Activated CD8-positive, alpha-beta memory T cell treated with anti-CD3 and anti-CD28 coated beads, Interleukin-2, amount 10 ng/mL, durations not matched to agents 7 days and 5 days (primary cell): ENCODE data around the gene PCGF5. TPM values are rescaled to one million over a fixed set of nuclear protein-coding genes. Genes with fewer than 3 reads are reported as not detected.
"Not testable (repeated sequence)": the region's sequence is repeated elsewhere in the genome, so short reads cannot be mapped to it uniquely, and the experiment has no call there.

Experiments
- ATAC-seq: fragments of 150-1000 bp; cut with Tn5 transposase; one replicate; pipeline ENCODE4 v1.10.0; 2021; ENCODE audit warnings: moderate library complexity
- CTCF ChIA-PET: fragments of 350-600 bp; sonication (Branson Sonifier 250); formaldehyde crosslinking; loops from one replicate; lab custom pipeline; 2021; ENCODE audit warnings: antibody characterized with exemption; lab: Charles Lee
- DNase-seq: peaks from one replicate; pipeline ENCODE4 v3.0.0-alpha.2; 2020
- H3K27ac Mint-ChIP-seq: one replicate; pipeline ENCODE4 v1.8.0; 2021; ENCODE audit warnings: mild to moderate bottlenecking, mixed read lengths
- H3K27me3 Mint-ChIP-seq: one replicate; pipeline ENCODE4 v1.8.0; 2021; ENCODE audit warnings: mixed read lengths
- H3K36me3 Mint-ChIP-seq: one replicate; pipeline ENCODE4 v1.8.0; 2021; ENCODE audit warnings: mild to moderate bottlenecking, mixed read lengths
- H3K4me1 Mint-ChIP-seq: one replicate; pipeline ENCODE4 v1.8.0; 2021; ENCODE audit warnings: mixed read lengths
- H3K4me3 Mint-ChIP-seq: one replicate; pipeline ENCODE4 v1.8.0; 2021; ENCODE audit warnings: mild to moderate bottlenecking, moderate library complexity, mixed read lengths
- H3K9me3 Mint-ChIP-seq: one replicate; pipeline ENCODE4 v1.8.0; 2022; ENCODE audit warnings: low read depth, mixed read lengths
- total RNA-seq, 2 experiments: library from RNA; stranded (reverse); gene quantifications; one replicate each; pipeline ENCODE4 v1.2.3, GENCODE V29; 2021

PCGF5 gene
- total RNA-seq, 2 experiments from 2014 or later: 41.7 to 45.7 TPM

- Mint-ChIP-seq H3K36me3 (peaks cover 59% of the 10 kb centered on the region), H3K9me3 (no peaks in the 10 kb centered on the region), H3K27me3 (no peaks in the 10 kb centered on the region), H3K4me3 (no peak overlapping the region), H3K4me1 (peaks cover 6% of the 10 kb centered on the region), H3K27ac (no peak overlapping the region)
- no peak for ATAC-seq
- CTCF ChIA-PET: interaction anchor here (1.2 to 4.8 kb wide), 3 partner anchors 247 to 371 kb away, joined by 3 to 59 read pairs (median 32); no protein-coding TSS in a partner anchor
- no peak for DNase-seq
These were observed 32.8 kb downstream of the PCGF5 start for GRCh38 chr10:91253300-91253699.

- DNase-seq: no peak
- no peak for ATAC-seq
- Mint-ChIP-seq H3K9me3 (no peaks in the 10 kb centered on the region), H3K27ac (no peak overlapping the region), H3K27me3 (no peaks in the 10 kb centered on the region), H3K4me3 (no peak overlapping the region), H3K4me1 (no peaks in the 10 kb centered on the region), H3K36me3 (peaks cover 63% of the 10 kb centered on the region)
- CTCF ChIA-PET: interaction anchor here (1.3 kb wide), 1 partner anchor 169 kb away, joined by 3 read pairs; no protein-coding TSS in a partner anchor
These were observed 36.8 kb downstream of the PCGF5 start for GRCh38 chr10:91257310-91257709.

- H3K4me1 Mint-ChIP-seq, DNase-seq, ATAC-seq, H3K9me3 Mint-ChIP-seq, H3K27me3 Mint-ChIP-seq, H3K4me3 Mint-ChIP-seq, H3K27ac Mint-ChIP-seq: not testable (repeated sequence)
- CTCF ChIA-PET: interaction anchor here (1.6 kb wide), 2 partner anchors 38 to 253 kb away, joined by 5 read pairs; no protein-coding TSS in a partner anchor
- H3K36me3 Mint-ChIP-seq: peaks cover 43% of the 10 kb centered on the region
These were observed 40.0 kb downstream of the PCGF5 start for GRCh38 chr10:91260417-91260816.

- CTCF ChIA-PET: no interaction called here
- ATAC-seq: no peak
- no peaks in the 10 kb centered on the region for H3K27me3 Mint-ChIP-seq
- H3K27ac Mint-ChIP-seq: no peak overlapping the region
- H3K4me3 Mint-ChIP-seq: no peak overlapping the region
- DNase-seq: no peak
- H3K36me3 Mint-ChIP-seq: peaks cover 21% of the 10 kb centered on the region
- no peaks in the 10 kb centered on the region for H3K9me3 Mint-ChIP-seq
- H3K4me1 Mint-ChIP-seq: no peaks in the 10 kb centered on the region
These were observed 51.4 kb downstream of the PCGF5 start for GRCh38 chr10:91271886-91272285.

GRCh38 chr10:91284486-91285090 is 64.1 kb downstream of the PCGF5 start:
- DNase-seq (no peak), ATAC-seq (no peak)
- Mint-ChIP-seq H3K4me1 (no peaks in the 10 kb centered on the region), H3K27ac (no peak overlapping the region), H3K36me3 (peaks cover 2% of the 10 kb centered on the region), H3K4me3 (no peak overlapping the region), H3K9me3 (no peaks in the 10 kb centered on the region), H3K27me3 (no peaks in the 10 kb centered on the region)
- CTCF ChIA-PET: interaction anchor here (0.8 to 2.8 kb wide), 2 partner anchors 14 to 279 kb away, joined by 4 to 14 read pairs; no protein-coding TSS in a partner anchor

- H3K9me3 Mint-ChIP-seq: no peaks in the 10 kb centered on the region
- no peak for ATAC-seq
- H3K27ac Mint-ChIP-seq: no peak overlapping the region
- no peaks in the 10 kb centered on the region for H3K4me1 Mint-ChIP-seq
- no peaks in the 10 kb centered on the region for H3K27me3 Mint-ChIP-seq
- CTCF ChIA-PET: interaction anchor here (1.1 to 1.5 kb wide), 2 partner anchors 12 to 38 kb away, joined by 3 to 6 read pairs; no protein-coding TSS in a partner anchor
- H3K36me3 Mint-ChIP-seq: peaks cover 2% of the 10 kb centered on the region
- no peak overlapping the region for H3K4me3 Mint-ChIP-seq
- DNase-seq: no peak
These were observed 66.1 kb downstream of the PCGF5 start for GRCh38 chr10:91286572-91286971.

GRCh38 chr10:91287276-91287675 is 66.8 kb downstream of the PCGF5 start:
- Mint-ChIP-seq H3K4me3 (no peak overlapping the region), H3K36me3 (peaks cover 2% of the 10 kb centered on the region), H3K27ac (no peak overlapping the region), H3K9me3 (no peaks in the 10 kb centered on the region), H3K4me1 (no peaks in the 10 kb centered on the region), H3K27me3 (no peaks in the 10 kb centered on the region)
- CTCF ChIA-PET: interaction anchor here (1.1 to 3.4 kb wide), 3 partner anchors 10 to 11 kb away, joined by 6 to 15 read pairs (median 7); no protein-coding TSS in a partner anchor
- no peak for ATAC-seq
- no peak for DNase-seq

GRCh38 chr10:91287912-91288311 is 67.4 kb downstream of the PCGF5 start:
- DNase-seq (no peak), ATAC-seq (no peak)
- Mint-ChIP-seq H3K27me3 (no peaks in the 10 kb centered on the region), H3K27ac (no peak overlapping the region), H3K36me3 (no peaks in the 10 kb centered on the region), H3K9me3 (no peaks in the 10 kb centered on the region), H3K4me3 (no peak overlapping the region), H3K4me1 (no peaks in the 10 kb centered on the region)
- CTCF ChIA-PET: interaction anchor here (1.1 to 3.4 kb wide), 2 partner anchors 10 to 11 kb away, joined by 7 to 15 read pairs; no protein-coding TSS in a partner anchor

GRCh38 chr10:91289305-91289704 is 68.8 kb downstream of the PCGF5 start:
- H3K4me3 Mint-ChIP-seq: no peak overlapping the region
- H3K27ac Mint-ChIP-seq: no peak overlapping the region
- no peaks in the 10 kb centered on the region for H3K9me3 Mint-ChIP-seq
- H3K36me3 Mint-ChIP-seq: no peaks in the 10 kb centered on the region
- ATAC-seq (no peak), DNase-seq (no peak)
- H3K27me3 Mint-ChIP-seq: peaks cover 4% of the 10 kb centered on the region
- CTCF ChIA-PET: interaction anchor here (1.1 to 3.4 kb wide), 2 partner anchors 9 to 283 kb away, joined by 3 to 15 read pairs; no protein-coding TSS in a partner anchor
- no peaks in the 10 kb centered on the region for H3K4me1 Mint-ChIP-seq

GRCh38 chr10:91290607-91291006 is 70.1 kb downstream of the PCGF5 start:
- Mint-ChIP-seq H3K27ac (no peak overlapping the region), H3K4me3 (no peak overlapping the region), H3K36me3 (no peaks in the 10 kb centered on the region), H3K4me1 (no peaks in the 10 kb centered on the region), H3K9me3 (no peaks in the 10 kb centered on the region), H3K27me3 (peaks cover 14% of the 10 kb centered on the region)
- ATAC-seq: no peak
- CTCF ChIA-PET: interaction anchor here (3.4 kb wide), 1 partner anchor 8 kb away, joined by 15 read pairs; no protein-coding TSS in a partner anchor
- no peak for DNase-seq

- CTCF ChIA-PET: interaction anchor here (1.5 kb wide), 1 partner anchor 341 kb away, joined by 4 read pairs; no protein-coding TSS in a partner anchor
- no peaks in the 10 kb centered on the region for H3K9me3 Mint-ChIP-seq
- H3K36me3 Mint-ChIP-seq: no peaks in the 10 kb centered on the region
- ATAC-seq (no peak), DNase-seq (no peak)
- H3K27ac Mint-ChIP-seq: no peak overlapping the region
- no peak overlapping the region for H3K4me3 Mint-ChIP-seq
- H3K4me1 Mint-ChIP-seq: peaks cover 14% of the 10 kb centered on the region
- peaks cover 28% of the 10 kb centered on the region for H3K27me3 Mint-ChIP-seq
These were observed 73.9 kb downstream of the PCGF5 start for GRCh38 chr10:91294134-91294906.

GRCh38 chr10:91295346-91295745 is 74.9 kb downstream of the PCGF5 start:
- Mint-ChIP-seq H3K4me3 (no peak overlapping the region), H3K36me3 (no peaks in the 10 kb centered on the region), H3K27me3 (peaks cover 28% of the 10 kb centered on the region), H3K27ac (no peak overlapping the region), H3K4me1 (peaks cover 14% of the 10 kb centered on the region), H3K9me3 (no peaks in the 10 kb centered on the region)
- ATAC-seq (no peak), DNase-seq (no peak)
- CTCF ChIA-PET: interaction anchor here (1.5 to 2.3 kb wide), 2 partner anchors 340 to 384 kb away, joined by 4 to 5 read pairs; no protein-coding TSS in a partner anchor

GRCh38 chr10:91296471-91296870 is 76.0 kb downstream of the PCGF5 start:
- H3K36me3 Mint-ChIP-seq: no peaks in the 10 kb centered on the region
- no peaks in the 10 kb centered on the region for H3K9me3 Mint-ChIP-seq
- ATAC-seq (no peak), DNase-seq (no peak)
- H3K4me3 Mint-ChIP-seq: no peak overlapping the region
- peak overlapping the region; percentile 13 for H3K27ac Mint-ChIP-seq
- CTCF ChIA-PET: interaction anchor here (0.7 to 4.5 kb wide), 8 partner anchors 46 to 417 kb away, joined by 3 to 67 read pairs (median 4); partner anchors contain the start of gene PPP1R3C
- H3K27me3 Mint-ChIP-seq: peaks cover 28% of the 10 kb centered on the region
- peaks cover 14% of the 10 kb centered on the region for H3K4me1 Mint-ChIP-seq
